ENCODE data around the gene TMCC2.
"Not testable (repeated sequence)": the region's sequence is repeated elsewhere in the genome, so short reads cannot be mapped to it uniquely, and the experiment has no call there.

The TMCC2 gene

DNA sequence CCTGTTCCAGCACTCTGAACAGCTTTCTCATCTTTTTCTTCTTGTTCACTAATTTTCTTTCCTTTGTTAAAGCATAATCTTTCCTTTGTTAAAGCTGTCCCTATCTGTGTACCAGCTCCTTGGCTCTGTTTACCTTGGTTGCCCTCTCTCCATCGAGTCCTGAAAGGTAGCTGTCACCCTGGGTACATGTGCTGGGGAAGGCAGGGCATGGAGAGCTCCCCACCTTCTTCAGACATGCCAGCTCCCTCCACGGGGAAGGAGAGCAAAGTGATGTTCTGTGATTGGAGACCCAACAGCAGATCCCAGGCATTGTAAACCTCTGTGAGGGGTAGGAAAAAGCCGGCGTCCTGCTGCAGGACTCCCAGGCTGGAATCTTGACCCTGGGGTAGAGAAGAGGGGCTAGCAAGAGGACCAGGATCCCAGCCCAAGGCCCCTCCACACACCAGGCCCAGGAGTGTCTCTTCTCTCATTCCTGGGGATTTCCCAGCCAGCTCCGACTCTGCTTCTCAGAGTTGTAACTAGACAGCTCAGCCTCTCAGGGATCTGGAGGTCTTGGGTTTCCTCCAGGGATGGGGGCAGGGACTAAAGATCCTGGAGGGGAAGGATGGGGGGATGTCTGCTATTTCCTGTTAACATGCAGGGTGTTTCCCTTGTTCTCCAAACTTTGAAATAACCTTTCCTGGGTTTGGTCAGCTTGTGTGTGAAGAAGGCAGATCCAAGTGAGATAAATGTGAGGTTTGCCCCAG, 34.4 kb downstream of the TMCC2 start:
- DNase-seq = no peak

- no peak for DNase-seq
These were observed 35.0 kb downstream of the TMCC2 start for GRCh38 chr1:205262731-205263171.

GRCh38 chr1:205263580-205264190, 35.9 kb downstream of the TMCC2 start:
- DNase-seq = no peak

GRCh38 chr1:205266611-205267305, 39.0 kb downstream of the TMCC2 start:
- no peak for DNase-seq

DNA sequence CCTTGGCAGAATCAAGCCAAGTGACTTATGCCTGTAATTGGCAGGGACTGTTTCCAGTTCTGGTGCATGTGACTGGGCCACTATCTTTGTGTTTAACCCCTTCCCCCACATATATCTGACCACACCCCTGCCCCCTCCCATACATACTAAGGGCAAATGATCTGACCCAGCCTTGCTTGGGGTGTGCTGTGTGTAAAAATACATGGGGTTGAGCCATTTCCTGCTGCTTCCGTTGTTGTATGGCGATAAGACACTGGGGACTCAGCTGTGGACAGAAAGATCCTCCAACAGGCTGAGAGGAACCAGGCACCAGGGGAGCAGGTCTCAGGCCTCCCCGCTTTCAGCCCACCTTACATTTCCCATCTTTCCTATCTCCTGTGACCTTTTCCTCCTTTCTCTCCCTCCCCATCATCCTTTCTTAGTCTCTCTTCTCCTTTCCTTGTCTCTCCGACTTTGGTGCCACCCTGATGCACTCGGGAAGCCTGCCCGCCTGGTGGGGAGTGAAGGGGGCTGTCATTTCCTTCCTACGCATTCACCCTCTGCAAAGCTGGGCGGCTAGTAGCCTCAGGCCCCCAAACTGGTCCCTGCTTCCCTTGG, 39.7 kb downstream of the TMCC2 start:
- DNase-seq = no peak

GRCh38 chr1:205268846-205269680, 41.3 kb downstream of the TMCC2 start:
- DNase-seq = no peak

DNA sequence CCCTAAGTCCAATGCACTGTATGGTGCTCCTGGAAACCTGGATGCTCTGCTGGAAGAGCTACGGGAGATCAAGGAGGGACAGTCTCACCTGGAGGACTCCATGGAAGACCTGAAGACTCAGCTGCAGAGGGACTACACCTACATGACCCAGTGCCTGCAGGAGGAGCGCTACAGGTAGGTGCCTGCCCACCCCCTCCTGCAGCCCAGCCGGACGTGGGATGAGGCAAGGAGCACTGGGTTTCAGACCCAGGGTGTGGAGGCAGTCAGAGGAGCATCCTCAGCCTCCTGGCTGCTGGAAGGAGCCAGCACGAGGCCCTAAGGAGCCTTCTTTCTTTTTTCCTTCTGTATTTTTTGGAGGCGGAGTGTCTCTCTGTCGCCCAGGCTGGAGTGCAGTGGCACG, 42.0 kb downstream of the TMCC2 start:
- no peak for DNase-seq

DNA sequence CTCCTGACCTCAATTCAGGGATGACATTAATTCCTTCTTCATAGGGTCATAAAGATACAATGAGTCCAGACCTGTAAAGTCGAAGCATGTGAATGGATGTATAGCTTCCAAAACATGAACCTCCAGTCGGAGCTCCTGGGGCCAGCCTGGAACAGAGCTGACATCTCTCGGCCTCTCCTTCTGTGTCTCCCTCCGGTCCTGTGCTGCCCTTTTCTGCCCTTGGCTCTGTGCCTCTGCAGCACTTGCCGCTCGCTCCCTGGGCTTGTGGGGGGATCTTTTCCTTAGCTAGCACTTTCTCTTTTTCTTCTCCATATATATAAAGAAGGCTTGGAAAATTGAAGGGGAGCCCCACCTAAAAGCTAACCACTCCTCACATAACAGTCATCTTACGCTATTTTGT, 42.5 kb downstream of the TMCC2 start:
- no peak for DNase-seq

DNA sequence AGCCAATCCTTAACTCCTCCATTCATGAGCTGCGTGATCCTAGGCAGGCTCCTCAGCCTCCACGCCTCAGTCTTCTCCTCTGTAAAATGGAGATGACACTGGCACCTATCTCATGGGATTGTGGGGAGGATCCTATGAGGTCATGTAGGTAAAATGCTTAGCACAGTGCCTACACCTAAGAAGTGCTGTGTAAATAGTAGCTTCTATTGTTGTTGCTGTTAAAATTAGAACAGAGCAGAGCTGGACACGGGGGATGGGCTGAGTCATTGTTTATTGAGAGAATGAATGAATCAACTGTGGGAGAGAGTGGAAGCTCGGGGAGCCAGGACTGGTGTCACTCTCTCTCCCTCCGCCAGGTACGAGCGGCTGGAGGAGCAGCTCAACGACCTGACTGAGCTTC, 43.0 kb downstream of the TMCC2 start:
- DNase-seq = no peak

- DNase-seq = no peak
These were observed 43.5 kb downstream of the TMCC2 start for GRCh38 chr1:205271277-205271676.

DNA sequence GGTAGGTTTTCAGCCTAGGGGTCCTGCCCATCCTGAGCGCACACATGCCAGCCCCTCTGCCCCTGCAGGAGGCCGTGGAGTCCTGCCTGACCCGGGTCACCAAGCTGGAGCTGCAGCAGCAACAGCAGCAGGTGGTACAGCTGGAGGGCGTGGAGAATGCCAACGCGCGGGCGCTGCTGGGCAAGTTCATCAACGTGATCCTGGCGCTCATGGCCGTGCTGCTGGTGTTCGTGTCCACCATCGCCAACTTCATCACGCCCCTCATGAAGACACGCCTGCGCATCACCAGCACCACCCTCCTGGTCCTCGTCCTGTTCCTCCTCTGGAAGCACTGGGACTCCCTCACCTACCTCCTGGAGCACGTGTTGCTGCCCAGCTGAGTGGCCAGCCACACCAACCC, 44.0 kb downstream of the TMCC2 start:
- DNase-seq = no peak

GRCh38 chr1:205272536-205272935, 44.8 kb downstream of the TMCC2 start:
- no peak for DNase-seq

GRCh38 chr1:205273551-205273982, 45.8 kb downstream of the TMCC2 start:
- peak; percentile 81 for DNase-seq

DNA sequence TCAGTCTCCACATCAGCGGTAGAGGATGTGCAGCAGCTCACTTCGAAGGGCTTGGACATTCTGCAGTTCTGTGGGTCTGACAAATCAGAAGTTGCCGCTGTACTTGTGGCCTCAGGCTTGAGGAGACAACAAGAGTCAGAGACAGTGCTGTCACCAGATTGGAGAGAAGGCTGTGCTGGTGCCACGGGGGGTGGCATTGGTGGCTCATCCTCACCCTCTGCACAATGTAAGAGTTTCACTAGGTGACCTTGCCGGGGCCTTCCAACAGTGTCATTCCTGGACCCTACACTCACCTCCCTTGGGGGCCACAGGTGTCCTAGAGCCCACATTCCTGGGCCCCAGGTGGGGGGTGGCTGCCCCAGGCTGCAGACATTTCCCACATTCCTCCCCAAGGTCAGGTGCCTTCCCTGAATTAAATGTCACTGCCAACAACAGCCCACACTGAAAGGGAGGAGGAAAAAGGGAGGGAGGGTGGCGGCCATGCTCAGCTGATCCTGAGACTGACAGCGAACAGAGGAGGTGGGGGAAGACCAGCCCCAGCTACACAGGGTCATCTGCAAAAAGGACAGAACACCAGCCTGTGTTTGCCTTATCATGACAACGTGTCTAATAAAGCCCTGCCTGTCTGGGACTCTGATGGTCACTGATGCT, 46.4 kb downstream of the TMCC2 start:
- no peak for DNase-seq

DNA sequence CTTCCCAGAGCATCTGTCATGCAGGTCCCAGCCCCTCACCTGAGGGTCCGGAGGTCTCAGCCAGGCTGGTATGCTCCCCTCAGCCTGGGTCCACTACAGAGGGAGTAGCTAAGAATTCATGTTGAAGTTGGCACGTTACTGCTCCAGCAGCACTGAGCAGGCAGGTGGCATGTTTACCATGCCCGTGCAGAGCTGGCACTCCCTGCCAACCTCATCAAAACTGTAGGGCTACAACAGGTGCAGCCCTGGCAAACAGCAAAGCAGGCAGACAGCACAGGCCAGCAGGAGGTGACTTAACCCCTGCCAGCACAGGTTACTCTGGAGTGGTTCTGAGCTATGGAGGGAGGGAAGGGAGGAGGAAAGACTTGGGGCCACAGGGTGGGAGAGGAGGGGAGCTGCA, 47.4 kb downstream of the TMCC2 start:
- DNase-seq = no peak

DNA sequence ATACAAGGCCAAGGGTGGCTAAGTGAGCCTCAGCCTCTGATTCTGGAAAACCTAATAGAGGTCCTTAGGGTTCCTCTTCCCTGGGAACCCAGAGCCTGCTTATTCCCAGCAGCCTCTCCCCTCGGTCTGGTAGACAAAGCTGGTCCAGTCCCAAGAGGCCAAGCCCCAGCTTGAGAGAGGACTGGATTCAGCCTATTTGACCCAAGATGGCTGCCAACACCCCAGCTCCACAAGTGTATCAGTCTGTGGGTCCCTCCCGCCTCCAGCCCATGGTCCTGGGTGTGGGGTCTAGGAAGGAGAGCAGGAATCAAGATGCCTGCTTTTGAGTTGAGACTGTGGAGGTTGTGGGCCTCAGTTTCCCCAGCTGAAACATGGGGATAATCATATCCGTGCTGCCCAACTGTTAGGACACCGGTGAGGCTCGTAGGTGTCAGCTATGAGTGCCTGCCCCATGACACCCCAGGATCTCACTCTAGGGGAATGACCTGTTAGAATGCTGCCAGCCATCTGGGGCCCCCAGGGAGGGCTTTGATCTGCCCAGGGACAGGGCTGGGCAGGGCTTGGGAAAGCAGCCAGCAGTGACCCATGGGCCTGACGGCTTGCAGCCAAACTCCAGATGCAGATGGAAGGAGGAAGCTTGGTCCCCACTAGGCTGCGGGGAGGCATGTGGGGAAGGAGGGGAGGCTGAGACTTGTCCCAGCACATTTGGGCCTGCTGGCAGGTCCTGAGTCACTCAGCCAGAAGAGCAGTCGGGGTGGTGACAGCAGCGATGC, 48.4 kb downstream of the TMCC2 start:
- no peak for DNase-seq

DNA sequence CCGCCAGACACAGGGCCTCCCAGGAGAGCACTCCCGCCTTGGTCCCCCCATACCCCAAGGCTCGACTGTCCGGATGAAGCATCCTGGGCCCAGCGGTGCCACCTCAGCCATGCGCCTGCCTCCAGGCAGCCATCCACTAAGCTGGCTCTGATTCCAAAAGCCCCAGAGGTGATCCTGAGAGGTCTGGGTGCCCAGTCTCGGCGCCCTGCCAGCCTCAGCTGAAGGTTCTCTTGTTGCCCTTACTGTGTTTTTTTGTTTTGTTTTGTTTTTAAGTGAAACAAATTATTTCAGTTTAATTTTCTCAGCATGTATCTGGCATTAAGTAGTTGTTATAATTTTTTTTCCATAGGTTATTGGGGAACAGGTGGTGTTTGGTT, 48.9 kb downstream of the TMCC2 start:
- DNase-seq = no peak

DNA sequence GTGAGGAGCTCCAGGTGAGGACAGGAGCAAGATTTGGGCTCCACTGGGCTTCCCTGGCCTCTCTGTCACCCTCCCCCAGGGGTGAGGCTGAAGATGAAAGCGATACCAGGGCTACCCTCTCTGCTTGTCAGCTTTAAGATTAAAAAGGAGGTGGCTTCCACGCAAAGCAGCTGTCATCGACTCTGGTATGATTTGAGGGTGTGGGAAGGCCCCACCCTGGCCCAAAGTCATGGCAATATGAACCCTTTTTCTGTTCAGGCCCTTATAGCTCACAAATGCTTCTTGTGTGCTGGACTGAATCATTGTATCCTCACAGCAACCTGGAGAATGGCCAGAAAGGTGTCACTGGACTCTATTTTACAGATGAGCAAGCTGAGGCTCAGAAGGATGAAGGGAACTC, 52.2 kb downstream of the TMCC2 start:
- no peak for DNase-seq

GRCh38 chr1:205280666-205281395, 53.1 kb downstream of the TMCC2 start:
- not testable (repeated sequence) for DNase-seq

- no peak for DNase-seq
These were observed 55.8 kb downstream of the TMCC2 start for GRCh38 chr1:205283270-205284147.

Measured in stimulated activated CD4-positive, alpha-beta T cell treated with anti-CD3 and anti-CD28 coated beads, Interleukin-12 subunit alpha, Interleukin-12 subunit beta, amount 100 ng/mL, for 4 hours (primary cell).